H1 (cell line): ENCODE data around the gene RNASEH2A. TPM values are rescaled to one million over a fixed set of nuclear protein-coding genes. Genes with fewer than 3 reads are reported as not detected.

ENCODE experiments used
- BACH1 ChIP-seq: IDR thresholded peaks from 2 replicates; pipeline ENCODE4 v1.6.1; 2012; ENCODE audit warnings: low read length, improper control_type of control experiment
- BCL11A ChIP-seq, 2 experiments: IDR thresholded peaks; one replicate each; pipeline ENCODE4 v1.6.1; 2011; ENCODE audit warnings: low read depth in 2 of 2, low read length in 2 of 2, mild to moderate bottlenecking in 2 of 2
- BRCA1 ChIP-seq: IDR thresholded peaks from 2 replicates; pipeline ENCODE4 v1.6.1; 2012; ENCODE audit warnings: low read depth, low read length, improper control_type of control experiment
- CBX5 ChIP-seq: fragments of 300-800, 300-1000 bp; sonication (generic); IDR thresholded peaks from 2 replicates; pipeline ENCODE4 v1.7.1; 2016; ENCODE audit warnings: antibody characterized with exemption, low read length, low read depth
- CBX8 ChIP-seq: fragments of 300-800, 300-1000 bp; sonication (generic); IDR thresholded peaks from 2 replicates; pipeline ENCODE4 v1.7.1; 2016; ENCODE audit warnings: low read depth, low read length, borderline replicate concordance
- CEBPB ChIP-seq: IDR thresholded peaks from 2 replicates; pipeline ENCODE4 v1.6.1; 2012; ENCODE audit warnings: low read depth, low read length
- CHD1 ChIP-seq: IDR thresholded peaks from 2 replicates; pipeline ENCODE4 v1.6.1; 2012; ENCODE audit warnings: low read depth, low read length, improper control_type of control experiment
- CREB1 ChIP-seq: IDR thresholded peaks from 2 replicates; pipeline ENCODE4 v1.6.1; 2012; ENCODE audit warnings: inconsistent platforms
- CTBP2 ChIP-seq: IDR thresholded peaks from 2 replicates; pipeline ENCODE4 v1.7.0; 2011; ENCODE audit warnings: borderline replicate concordance, mild to moderate bottlenecking, moderate library complexity, mixed read lengths, low read length; ENCODE audit not compliant: insufficient read depth, insufficient read length
- CTCF ChIP-seq, 3 experiments: IDR thresholded peaks; 1 replicate in 2 of 3; 2 replicates in 1 of 3; pipeline versions ENCODE4 v1.5.1 to v1.6.1; 2011; ENCODE audit warnings: low read length in 3 of 3, mild to moderate bottlenecking in 3 of 3, inconsistent platforms in 2 of 3, low read depth in 1 of 3, moderate library complexity in 1 of 3; ENCODE audit not compliant: insufficient read depth in 1 of 3; ENCODE audit errors: control extremely low read depth in 1 of 3
- HDAC6 ChIP-seq: IDR thresholded peaks from one replicate; pipeline ENCODE4 v1.7.1; 2012; ENCODE audit warnings: low read depth, mild to moderate bottlenecking, inconsistent platforms, low read length, moderate library complexity
- MAX ChIP-seq: IDR thresholded peaks from 2 replicates; pipeline ENCODE4 v1.6.1; 2012; ENCODE audit warnings: inconsistent platforms
- NANOG ChIP-seq: IDR thresholded peaks from 2 replicates; pipeline ENCODE4 v1.6.1; 2011; ENCODE audit warnings: low read length, low read depth, mild to moderate bottlenecking, inconsistent platforms; ENCODE audit not compliant: insufficient read depth, poor library complexity, severe bottlenecking
- POLR2A ChIP-seq, 2 experiments: IDR thresholded peaks; 1 replicate in 1 of 2; 2 replicates in 1 of 2; pipeline ENCODE4 v1.6.1; 2011; ENCODE audit warnings: low read depth in 2 of 2, low read length in 2 of 2, mild to moderate bottlenecking in 2 of 2; ENCODE audit errors: control extremely low read depth in 1 of 2
- POLR2AphosphoS5 ChIP-seq: IDR thresholded peaks from 2 replicates; pipeline ENCODE4 v1.6.1; 2011; ENCODE audit warnings: low read depth, low read length
- RXRA ChIP-seq: IDR thresholded peaks from 2 replicates; pipeline ENCODE4 v1.6.1; 2011; ENCODE audit warnings: low read depth, mild to moderate bottlenecking, low read length, moderate library complexity; ENCODE audit not compliant: insufficient read depth
- SIN3A ChIP-seq, 2 experiments: IDR thresholded peaks in 1 of 2; conservative IDR thresholded peaks in 1 of 2; 2 replicates each; pipeline ENCODE4 v1.6.1; 2011 to 2012; ENCODE audit warnings: low read length in 2 of 2, improper control_type of control experiment in 1 of 2, low read depth in 1 of 2, mild to moderate bottlenecking in 1 of 2
- SIRT6 ChIP-seq: IDR thresholded peaks from one replicate; pipeline ENCODE4 v1.7.1; 2012; ENCODE audit warnings: low read length, inconsistent platforms
- SIX5 ChIP-seq: IDR thresholded peaks from 2 replicates; pipeline ENCODE4 v1.6.1; 2011; ENCODE audit warnings: mild to moderate bottlenecking, low read depth, low read length
- SP1 ChIP-seq: IDR thresholded peaks from 2 replicates; pipeline ENCODE4 v1.6.1; 2011; ENCODE audit warnings: low read depth, low read length
- TAF7 ChIP-seq: optimal IDR thresholded peaks from 2 replicates; pipeline ENCODE3; 2011; ENCODE audit warnings: low read depth, mild to moderate bottlenecking, inconsistent platforms, low read length, moderate library complexity, borderline replicate concordance
- YY1 ChIP-seq: IDR thresholded peaks from 2 replicates; pipeline ENCODE4 v1.6.1; 2011; ENCODE audit warnings: low read depth, mild to moderate bottlenecking, low read length
- ZNF274 ChIP-seq: IDR thresholded peaks from 2 replicates; pipeline ENCODE4 v1.7.0; 2012; ENCODE audit warnings: low read length, borderline replicate concordance; ENCODE audit errors: extremely low read depth
- polyA plus RNA-seq, 7 experiments: library from polyadenylated mRNA; depleted of rRNA in 3 of 7; stranded (reverse) in 5 of 7; unstranded in 2 of 7; fragments of >200 nt in 5 of 7; fragments of 200-250 nt in 2 of 7; gene quantifications; 1 replicate in 5 of 7; 2 replicates in 1 of 7; 4 replicates in 1 of 7; pipeline versions ENCODE4 v1.2.1 to v1.2.3, GENCODE V29; 2011 to 2013; ENCODE audit warnings: missing spikeins in 2 of 7, mixed read lengths in 2 of 7
- total RNA-seq: library from RNA; stranded (reverse); fragmentation: NEBNext Ultra II Directional; extraction: Animal tissue kit (Norgen Biotek cat#: 25700); gene quantifications from 2 replicates; pipeline ENCODE4 v1.2.1, GENCODE V29; 2021

Gene RNASEH2A
- total and polyA plus RNA-seq, 2 of the 8 experiments (the other 6 are each of a cell fraction or from before 2014, with no cell fraction given) = 67.5 to 120 TPM

- peak; percentile 23 for TF ChIP-seq NANOG
- TF ChIP-seq TAF7 = peak; percentile 66
- peak; percentile 91 for TF ChIP-seq POLR2AphosphoS5
- TF ChIP-seq POLR2A (IDR thresholded peaks at IDR 0.05; ENCODE audit: control extremely low read depth in 1 of 2, low read depth in 2 of 2, low read length in 2 of 2) = peak in 1 of 2 experiments; percentile 90; a peak in 2 of 3 replicates
- no peak for TF ChIP-seq CBX5
- no peak for TF ChIP-seq CBX8
- TF ChIP-seq CTCF (IDR thresholded peaks at IDR 0.05; ENCODE audit: control extremely low read depth in 1 of 3, insufficient read depth in 1 of 3, low read depth in 1 of 3, low read length in 3 of 3) = no peak
- TF ChIP-seq HDAC6 = no peak
- TF ChIP-seq SIRT6 = no peak
- TF ChIP-seq BACH1 = no peak
- peak; percentile 58 for TF ChIP-seq SP1
- TF ChIP-seq YY1 = peak; percentile 18; the same call in 1 of the 2 replicates
- TF ChIP-seq SIN3A (conservative IDR thresholded peaks at IDR 0.05 in 1 of 2, IDR thresholded peaks at IDR 0.05 in 1 of 2; ENCODE audit: low read depth in 1 of 2, low read length in 2 of 2) = peak; percentile 86 to 88; a peak in 3 of 4 replicates
- no peak for TF ChIP-seq CEBPB
- TF ChIP-seq ZNF274 = no peak
- peak; percentile 61; the same call in 1 of the 2 replicates for TF ChIP-seq SIX5
- peak; percentile 99 for TF ChIP-seq CHD1
- TF ChIP-seq CTBP2 = peak; percentile 31
- peak; percentile 80 for TF ChIP-seq MAX
- no peak; the same call in 1 of the 2 replicates for TF ChIP-seq BRCA1
- TF ChIP-seq CREB1 = peak; percentile 82
- no peak for TF ChIP-seq BCL11A (IDR thresholded peaks at IDR 0.05; ENCODE audit: low read depth in 2 of 2, low read length in 2 of 2)
- TF ChIP-seq RXRA = no peak
Measured at GRCh38 chr19:12801466-12802266, 4.7 kb upstream of the RNASEH2A start, which contains the start of the genes PRDX2 and THSD8 (continued).
